H1 (cell line): ENCODE data around the gene TMEM183A. TPM values are rescaled to one million over a fixed set of nuclear protein-coding genes. Genes with fewer than 3 reads are reported as not detected.
"Not testable (repeated sequence)": the region's sequence is repeated elsewhere in the genome, so short reads cannot be mapped to it uniquely, and the experiment has no call there.

Source experiments
- CTCF ChIA-PET: fragments of 300-600 bp; sonication (Branson Sonifier 250); formaldehyde crosslinking; loops from one replicate; lab custom pipeline; 2021; ENCODE audit not compliant: partially characterized antibody; lab: Charles Lee
- POLR2A ChIA-PET: fragments of 300-600 bp; sonication (Branson Sonifier 250); formaldehyde crosslinking; loops from one replicate; lab custom pipeline; 2021; ENCODE audit warnings: inconsistent platforms; ENCODE audit not compliant: partially characterized antibody; lab: Charles Lee
- DNase-seq, 2 experiments: peaks; one replicate each; pipeline versions ENCODE4 v3.0.0 to v3.0.0-alpha.2; 2010 to 2022; ENCODE audit warnings: low spot score in 2 of 2, low read depth in 1 of 2, mixed read lengths in 1 of 2
- FAIRE-seq: peaks from 2 replicates; lab custom pipeline; 2011; peaks lifted over from hg19 to GRCh38; lab: Jason Lieb, UNC
- H2AFZ ChIP-seq: 2 replicates; pipeline ENCODE4 v1.8.1; 2012; ENCODE audit warnings: low read length, inconsistent platforms
- H2AK5ac ChIP-seq: 2 replicates; pipeline ENCODE4 v1.6.1; 2013; ENCODE audit warnings: low read depth, low read length
- H2BK120ac ChIP-seq: replicated peaks from 2 replicates; pipeline ENCODE3; 2013; ENCODE audit warnings: low read depth, low read length, inconsistent platforms
- H2BK12ac ChIP-seq: 2 replicates; pipeline ENCODE4 v1.6.1; 2013; ENCODE audit warnings: low read depth, low read length
- H2BK15ac ChIP-seq: 2 replicates; pipeline ENCODE4 v1.6.1; 2013; ENCODE audit warnings: low read length
- H2BK20ac ChIP-seq: 2 replicates; pipeline ENCODE4 v1.6.1; 2013; ENCODE audit warnings: low read length
- H2BK5ac ChIP-seq: 2 replicates; pipeline ENCODE4 v1.6.1; 2013; ENCODE audit warnings: low read depth, low read length
- H3K14ac ChIP-seq: 2 replicates; pipeline ENCODE4 v1.6.1; 2013; ENCODE audit warnings: inconsistent platforms; ENCODE audit not compliant: insufficient read length
- H3K18ac ChIP-seq: 2 replicates; pipeline ENCODE4 v1.6.1; 2013; ENCODE audit warnings: low read length; ENCODE audit errors: extremely low read depth
- H3K23ac ChIP-seq: 2 replicates; pipeline ENCODE4 v1.6.1; 2013; ENCODE audit warnings: inconsistent platforms; ENCODE audit not compliant: insufficient read length
- H3K23me2 ChIP-seq: 2 replicates; pipeline ENCODE4 v1.6.1; 2013; ENCODE audit warnings: low read depth, low read length
- H3K27ac ChIP-seq: 2 replicates; pipeline ENCODE4 v1.6.1; 2011; ENCODE audit warnings: low read depth, low read length, inconsistent platforms
- H3K27me3 ChIP-seq, 4 experiments: replicated peaks in 1 of 4; 1 replicate in 1 of 4; 2 replicates in 3 of 4; pipeline versions ENCODE4 v1.6.1 to v1.8.1; 2011 to 2013; ENCODE audit warnings: low read length in 3 of 4, mild to moderate bottlenecking in 3 of 4, inconsistent platforms in 2 of 4, mixed read lengths in 2 of 4, moderate library complexity in 1 of 4; ENCODE audit not compliant: control insufficient read depth in 3 of 4, insufficient read depth in 3 of 4; ENCODE audit errors: extremely low read depth in 1 of 4
- H3K36me3 ChIP-seq, 4 experiments: 2 replicates each; pipeline versions ENCODE4 v1.6.1 to v1.8.1; 2011 to 2013; ENCODE audit warnings: mild to moderate bottlenecking in 4 of 4, low read length in 3 of 4, moderate library complexity in 2 of 4, control low read depth in 1 of 4, inconsistent platforms in 1 of 4; ENCODE audit not compliant: insufficient read depth in 4 of 4, control insufficient read depth in 2 of 4
- H3K4ac ChIP-seq: replicated peaks from 2 replicates; pipeline ENCODE3; 2013; ENCODE audit warnings: low read length, low read depth, mixed read lengths, inconsistent platforms; ENCODE audit not compliant: insufficient read length
- H3K4me1 ChIP-seq, 4 experiments: replicated peaks in 1 of 4; 1 replicate in 1 of 4; 2 replicates in 3 of 4; pipeline versions ENCODE4 v1.6.1 to v1.8.1; 2011 to 2013; ENCODE audit warnings: low read length in 3 of 4, inconsistent platforms in 2 of 4, mixed read lengths in 1 of 4; ENCODE audit not compliant: insufficient read depth in 4 of 4, control insufficient read depth in 3 of 4
- H3K4me2 ChIP-seq, 2 experiments: 2 replicates each; pipeline versions ENCODE4 v1.6.1 to v1.8.1; 2011 to 2013; ENCODE audit warnings: low read depth in 2 of 2, low read length in 2 of 2, control low read depth in 1 of 2, inconsistent platforms in 1 of 2, mild to moderate bottlenecking in 1 of 2; ENCODE audit not compliant: insufficient read depth in 1 of 2
- H3K4me3 ChIP-seq, 4 experiments: fragments of 200-600, 300-600 bp in 1 of 4; sonication (generic), shearing (Covaris generic), sonication (Bioruptor Twin) in 1 of 4; 2 replicates each; pipeline versions ENCODE4 v1.5.1 to v1.8.1; 2011 to 2016; ENCODE audit warnings: low read length in 4 of 4, low read depth in 3 of 4, control low read depth in 2 of 4, inconsistent platforms in 2 of 4, mild to moderate bottlenecking in 2 of 4, mixed read lengths in 1 of 4, moderate library complexity in 1 of 4; ENCODE audit not compliant: insufficient read depth in 2 of 4; ENCODE audit errors: extremely low read depth in 1 of 4
- H3K56ac ChIP-seq: replicated peaks from 2 replicates; pipeline ENCODE3; 2013; ENCODE audit warnings: low read depth, mild to moderate bottlenecking, mixed read lengths, low read length, inconsistent platforms; ENCODE audit not compliant: insufficient read length
- H3K79me1 ChIP-seq: 2 replicates; pipeline ENCODE4 v1.6.1; 2013; ENCODE audit warnings: low read depth, low read length, control low read depth
- H3K79me2 ChIP-seq, 2 experiments: 2 replicates each; pipeline versions ENCODE4 v1.6.1 to v1.8.1; 2012 to 2013; ENCODE audit warnings: low read length in 2 of 2, mild to moderate bottlenecking in 2 of 2, inconsistent platforms in 1 of 2; ENCODE audit not compliant: insufficient read depth in 2 of 2, control insufficient read depth in 1 of 2
- H3K9ac ChIP-seq, 4 experiments: replicated peaks in 1 of 4; 1 replicate in 1 of 4; 2 replicates in 3 of 4; pipeline versions ENCODE4 v1.6.1 to v1.8.1; 2011 to 2013; ENCODE audit warnings: low read depth in 3 of 4, low read length in 3 of 4, control low read depth in 2 of 4, mild to moderate bottlenecking in 2 of 4, moderate library complexity in 2 of 4, inconsistent platforms in 1 of 4; ENCODE audit errors: extremely low read depth in 1 of 4
- H3K9me3 ChIP-seq, 2 experiments: 2 replicates each; pipeline versions ENCODE4 v1.6.1 to v1.8.1; 2012 to 2013; ENCODE audit warnings: mild to moderate bottlenecking in 2 of 2, moderate library complexity in 2 of 2, control low read depth in 1 of 2, inconsistent platforms in 1 of 2, low read depth in 1 of 2, low read length in 1 of 2, mixed read lengths in 1 of 2; ENCODE audit not compliant: insufficient read depth in 2 of 2
- H4K20me1 ChIP-seq, 2 experiments: replicated peaks in 1 of 2; 2 replicates each; pipeline versions ENCODE3 to v1.8.1; 2011 to 2013; ENCODE audit warnings: inconsistent platforms in 2 of 2, low read length in 2 of 2, mild to moderate bottlenecking in 1 of 2; ENCODE audit not compliant: insufficient read depth in 2 of 2, control insufficient read depth in 1 of 2
- H4K5ac ChIP-seq: 2 replicates; pipeline ENCODE4 v1.6.1; 2013; ENCODE audit warnings: low read length, low read depth, mixed read lengths, inconsistent platforms; ENCODE audit not compliant: insufficient read length
- H4K8ac ChIP-seq: 2 replicates; pipeline ENCODE4 v1.8.0; 2013; ENCODE audit warnings: mild to moderate bottlenecking, moderate library complexity, low read length, inconsistent platforms; ENCODE audit not compliant: insufficient read depth; ENCODE audit errors: extremely low read depth
- H4K91ac ChIP-seq: replicated peaks from 2 replicates; pipeline ENCODE3; 2013; ENCODE audit warnings: low read length, mixed read lengths, inconsistent platforms; ENCODE audit not compliant: insufficient read length
- WGBS, 2 experiments: shearing (Covaris generic) in 1 of 2; methylation state at CpG; one replicate each; pipeline versions ENCODE4 v1.1.6 to v1.1.7; 2013 to 2015; ENCODE audit warnings: low lambda C conversion rate in 2 of 2, mixed read lengths in 2 of 2, inconsistent platforms in 1 of 2, low coverage in 1 of 2, missing lambda C conversion rate in 1 of 2; ENCODE audit not compliant: insufficient replicate concordance in 2 of 2, insufficient coverage in 1 of 2, insufficient read length in 1 of 2; ENCODE audit errors: extremely low coverage in 1 of 2, missing lambda C conversion rate in 1 of 2; 5-methylcytosine and 5-hydroxymethylcytosine counted together
- polyA plus RNA-seq, 7 experiments: library from polyadenylated mRNA; depleted of rRNA in 3 of 7; stranded (reverse) in 5 of 7; unstranded in 2 of 7; fragments of >200 nt in 5 of 7; fragments of 200-250 nt in 2 of 7; gene quantifications; 1 replicate in 5 of 7; 2 replicates in 1 of 7; 4 replicates in 1 of 7; pipeline versions ENCODE4 v1.2.1 to v1.2.3, GENCODE V29; 2011 to 2013; ENCODE audit warnings: missing spikeins in 2 of 7, mixed read lengths in 2 of 7
- total RNA-seq: library from RNA; stranded (reverse); fragmentation: NEBNext Ultra II Directional; extraction: Animal tissue kit (Norgen Biotek cat#: 25700); gene quantifications from 2 replicates; pipeline ENCODE4 v1.2.1, GENCODE V29; 2021

Gene TMEM183A
- total and polyA plus RNA-seq, 2 of the 8 experiments (the other 6 are each of a cell fraction or from before 2014, with no cell fraction given), result 107 to 173 TPM

DNA sequence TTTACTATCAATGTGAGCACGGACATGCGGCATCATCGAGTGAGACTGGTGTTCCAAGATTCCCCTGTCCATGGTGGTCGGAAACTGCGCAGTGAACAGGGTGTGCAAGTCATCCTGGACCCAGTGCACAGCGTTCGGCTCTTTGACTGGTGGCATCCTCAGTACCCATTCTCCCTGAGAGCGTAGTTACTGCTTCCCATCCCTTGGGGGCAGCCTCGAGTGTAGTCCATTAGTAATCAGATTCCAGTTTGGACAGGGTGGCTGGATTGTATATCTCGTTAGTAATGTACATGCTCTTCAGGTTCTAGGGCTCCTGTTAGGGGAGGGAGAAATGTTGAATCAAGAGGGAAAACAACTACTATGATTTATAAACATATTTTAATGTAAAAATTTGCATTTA, 15.7 kb downstream of the TMEM183A start:
- not testable (repeated sequence) for H3K14ac ChIP-seq, H4K8ac ChIP-seq, DNase-seq, H4K20me1 ChIP-seq, H3K9ac ChIP-seq, H3K4me2 ChIP-seq, H3K56ac ChIP-seq, H2AFZ ChIP-seq, H3K4me3 ChIP-seq, H2AK5ac ChIP-seq, H3K27ac ChIP-seq, H3K4ac ChIP-seq, H2BK20ac ChIP-seq, H3K9me3 ChIP-seq, H3K23ac ChIP-seq, H4K5ac ChIP-seq, H2BK5ac ChIP-seq, H2BK15ac ChIP-seq, H3K79me1 ChIP-seq, H3K18ac ChIP-seq, H3K79me2 ChIP-seq, H2BK120ac ChIP-seq, H2BK12ac ChIP-seq, H4K91ac ChIP-seq
- CTCF ChIA-PET, result interaction anchor here (0.6 to 2.7 kb wide), 16 partner anchors 9 to 433 kb away, joined by 3 to 12 read pairs (median 4); no protein-coding TSS in a partner anchor
- POLR2A ChIA-PET, result interaction anchor here (1.0 to 2.0 kb wide), 5 partner anchors 10 to 18 kb away, joined by 3 to 6 read pairs (median 4); no protein-coding TSS in a partner anchor
- WGBS, 2 experiments, result 97% methylated on average over 5 of the region's 10 CpGs; no CpG with 5 or more reads in 1 of the 2 experiments
- Histone ChIP-seq H3K36me3 (peaks cover 24 to 56% (median 46%) of the 10 kb centered on the region in 4 experiments), H3K27me3 (peaks cover 7 to 19% (median 12%) of the 10 kb centered on the region in 4 experiments), H3K23me2 (peaks cover 12% of the 10 kb centered on the region), H3K4me1 (peaks cover 4 to 10% (median 6%) of the 10 kb centered on the region in 4 experiments; a peak in 6 of 7 replicates)
- FAIRE-seq, result peak; percentile 94
